ENCODE measurements around the gene BCL3.

BCL3 gene

DNA sequence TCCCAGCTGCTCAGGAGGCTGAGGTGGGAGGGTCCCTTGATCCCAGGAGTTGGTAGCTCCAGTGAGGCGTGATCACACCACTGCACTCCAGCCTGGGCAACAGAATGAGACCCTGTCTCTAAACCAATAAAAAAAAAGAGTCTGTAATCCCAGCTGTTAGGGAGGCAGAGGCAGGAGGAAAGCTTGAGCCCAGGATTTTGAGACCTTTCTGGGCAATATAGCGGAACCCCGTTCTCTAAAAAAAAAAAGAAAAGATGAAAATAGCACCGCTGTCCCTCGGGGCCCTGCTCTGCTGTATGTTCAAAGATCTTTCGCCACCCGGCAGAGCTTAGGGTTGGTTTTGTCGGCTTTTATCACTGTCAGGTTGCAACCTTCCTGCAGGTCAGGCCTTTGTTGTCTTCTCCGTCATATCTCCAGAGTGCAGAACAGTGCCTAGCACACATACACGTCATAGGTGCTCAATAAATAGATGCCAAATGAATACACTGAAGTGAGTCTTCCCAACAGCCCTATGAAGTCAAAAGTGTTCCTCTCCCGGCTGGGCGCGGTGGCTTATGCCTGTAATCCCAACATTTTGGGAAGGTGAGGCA is 47.0 kb downstream of the BCL3 start:
- DNase-seq: no peak

DNA sequence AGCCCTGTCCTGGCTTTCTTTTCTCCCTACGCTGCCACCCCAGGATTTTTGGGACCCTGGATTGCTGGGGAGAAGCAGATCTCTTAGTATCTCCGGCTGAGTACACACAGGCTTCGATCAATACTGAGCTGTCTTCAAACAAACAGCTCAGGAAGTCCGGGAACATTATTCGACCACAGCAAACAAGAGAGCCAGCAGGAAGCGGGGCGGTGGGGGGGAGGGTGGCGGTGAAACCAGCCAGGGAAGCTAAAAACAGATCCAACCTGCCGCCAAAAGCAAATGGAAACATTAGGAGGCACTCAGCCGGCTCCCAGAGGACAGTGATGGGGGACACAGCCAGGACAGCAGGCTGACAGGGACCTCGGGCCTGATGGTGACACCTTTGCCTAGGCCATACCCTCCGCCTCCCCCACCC is 48.2 kb downstream of the BCL3 start:
- no peak for DNase-seq

DNA sequence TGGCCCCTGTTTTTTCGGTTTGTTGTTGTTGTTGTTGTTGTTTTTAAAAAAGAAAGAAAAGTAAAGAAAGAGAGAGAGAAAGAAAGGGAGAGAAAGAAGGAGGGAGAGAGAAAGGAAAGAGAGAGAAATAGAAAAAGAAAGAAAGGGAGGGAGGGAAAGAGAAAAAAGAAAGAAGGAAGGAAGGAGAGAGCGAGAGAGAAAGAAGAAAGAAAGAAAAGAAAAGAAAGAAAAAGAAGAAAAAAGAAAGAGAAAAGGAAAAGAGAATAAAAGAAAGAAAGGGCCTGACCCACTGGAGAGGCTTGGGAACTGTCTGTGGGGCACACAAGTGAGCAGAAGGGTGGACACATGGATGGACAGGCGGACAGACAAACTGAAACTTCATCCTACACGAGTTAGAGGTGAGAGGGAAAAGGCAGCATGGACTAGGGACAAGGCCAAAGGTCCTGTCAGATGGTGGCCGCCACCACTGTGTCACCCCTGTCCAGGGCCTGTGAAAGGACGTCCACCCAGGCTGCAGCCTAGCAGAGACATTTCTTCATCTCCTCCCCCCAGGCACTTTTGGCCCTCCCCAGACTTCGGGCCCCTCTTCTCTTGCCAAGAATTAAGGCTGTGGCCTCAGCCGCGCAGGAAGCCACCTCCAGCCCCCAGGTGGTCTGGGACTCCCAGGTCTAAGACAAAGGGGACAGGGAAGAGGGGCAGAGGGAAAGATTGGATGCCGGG is 51.3 kb downstream of the BCL3 start:
- no peak for DNase-seq

DNA sequence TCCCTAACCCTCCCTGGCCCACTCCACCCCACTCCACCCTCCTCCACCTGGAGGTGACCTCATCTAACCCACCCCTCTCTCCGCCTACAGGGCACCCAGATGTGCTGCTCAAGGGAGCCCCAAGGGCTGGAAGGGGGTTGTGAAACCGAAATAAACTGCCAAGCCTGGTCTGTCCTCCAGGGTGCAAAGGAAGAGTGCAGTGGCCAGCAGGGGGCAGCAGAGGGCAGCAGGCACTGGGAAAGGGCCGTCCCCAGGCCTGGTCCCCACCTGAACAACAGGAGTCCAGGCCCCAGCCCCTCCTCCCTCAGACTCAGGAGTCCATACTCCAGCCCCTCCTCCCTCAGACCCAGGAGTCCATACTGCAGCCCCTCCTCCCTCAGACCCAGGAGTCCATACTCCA is 52.0 kb downstream of the BCL3 start:
- peak; percentile 74 for DNase-seq

DNA sequence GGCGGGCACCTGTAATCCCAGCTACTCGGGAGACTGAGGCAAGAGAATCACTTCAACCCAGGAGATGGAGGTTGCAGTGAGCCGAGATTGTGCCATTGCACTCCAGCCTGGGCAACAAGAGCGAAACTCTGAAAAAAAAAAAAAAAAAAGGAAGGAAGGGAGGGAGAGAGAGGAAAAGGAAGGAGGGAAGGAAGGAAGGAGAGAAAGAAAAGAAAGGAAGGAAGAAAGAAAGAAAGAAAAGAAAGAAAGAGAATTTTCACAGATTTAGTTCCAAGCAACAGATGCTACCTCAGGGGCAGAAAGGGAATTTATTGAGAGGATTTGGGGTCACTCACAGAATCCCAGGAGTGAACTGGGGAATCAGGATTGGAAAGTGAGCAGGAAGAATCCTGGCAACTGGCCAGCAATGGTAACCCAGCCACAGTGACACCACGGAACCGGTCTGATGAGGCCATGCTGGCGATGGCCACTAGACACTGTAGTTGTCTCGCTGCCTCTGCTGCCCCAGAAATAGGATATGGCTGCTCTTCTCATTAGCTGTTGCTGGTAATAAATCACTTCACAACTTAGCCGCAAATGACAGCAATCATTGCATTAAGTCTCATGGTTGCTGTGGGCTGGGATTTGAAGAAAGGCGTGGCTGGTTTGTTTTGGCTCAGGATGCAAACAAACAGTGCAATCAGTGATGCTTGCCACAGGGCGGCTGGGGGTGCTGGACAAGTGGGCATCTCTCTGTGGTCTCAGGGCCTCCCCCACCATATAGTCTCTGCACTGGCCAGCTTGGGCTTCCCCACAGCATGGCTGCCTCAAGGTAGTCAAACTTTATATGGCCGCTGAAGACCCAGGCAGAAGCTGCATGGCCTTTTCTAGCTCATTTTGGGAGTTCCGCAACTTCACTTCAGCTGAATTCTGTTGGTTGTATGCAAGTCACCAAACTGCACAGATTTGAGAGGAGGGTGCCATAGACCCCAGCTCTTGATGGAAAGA is 55.2 kb downstream of the BCL3 start:
- no peak for DNase-seq

DNA sequence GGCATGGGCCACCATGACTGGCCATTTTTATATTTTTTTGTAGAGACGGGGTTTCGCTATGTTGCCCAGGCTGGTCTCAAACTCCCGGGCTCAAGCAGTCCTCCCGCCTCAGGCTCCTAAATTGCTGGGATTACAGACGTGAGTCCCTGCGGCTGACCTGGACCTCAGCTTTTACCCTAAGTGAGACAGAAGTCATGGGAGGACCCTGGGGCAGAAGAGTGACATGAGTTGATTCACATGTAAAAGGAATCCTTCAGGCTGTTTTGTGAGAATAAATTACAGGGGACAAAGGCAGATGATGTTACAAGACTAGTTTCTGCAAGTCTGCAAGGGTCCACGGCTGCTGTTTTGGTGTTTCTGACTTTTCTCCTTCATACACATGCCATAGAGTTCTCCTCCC is 57.8 kb downstream of the BCL3 start:
- DNase-seq: no peak

DNA sequence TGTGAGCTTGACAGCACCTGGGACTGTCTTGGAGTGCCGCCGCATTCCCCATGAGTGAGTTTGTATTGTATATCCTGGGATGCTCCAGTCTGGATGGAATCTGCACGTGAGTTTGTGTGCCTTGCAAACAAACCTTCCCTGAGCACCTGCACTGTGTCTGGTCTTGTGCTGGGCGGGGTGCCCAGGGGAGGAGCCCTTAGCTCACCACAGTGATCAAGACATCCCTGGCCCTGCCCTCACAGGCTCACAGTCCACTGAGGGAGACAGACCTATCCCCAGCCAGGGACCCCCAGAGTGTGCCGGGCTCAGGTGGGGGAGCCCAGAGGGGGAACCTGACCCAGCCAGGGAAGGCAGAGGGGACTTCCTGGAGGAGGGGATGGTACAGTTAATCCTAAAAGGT is 58.7 kb downstream of the BCL3 start:
- no peak for DNase-seq

DNA sequence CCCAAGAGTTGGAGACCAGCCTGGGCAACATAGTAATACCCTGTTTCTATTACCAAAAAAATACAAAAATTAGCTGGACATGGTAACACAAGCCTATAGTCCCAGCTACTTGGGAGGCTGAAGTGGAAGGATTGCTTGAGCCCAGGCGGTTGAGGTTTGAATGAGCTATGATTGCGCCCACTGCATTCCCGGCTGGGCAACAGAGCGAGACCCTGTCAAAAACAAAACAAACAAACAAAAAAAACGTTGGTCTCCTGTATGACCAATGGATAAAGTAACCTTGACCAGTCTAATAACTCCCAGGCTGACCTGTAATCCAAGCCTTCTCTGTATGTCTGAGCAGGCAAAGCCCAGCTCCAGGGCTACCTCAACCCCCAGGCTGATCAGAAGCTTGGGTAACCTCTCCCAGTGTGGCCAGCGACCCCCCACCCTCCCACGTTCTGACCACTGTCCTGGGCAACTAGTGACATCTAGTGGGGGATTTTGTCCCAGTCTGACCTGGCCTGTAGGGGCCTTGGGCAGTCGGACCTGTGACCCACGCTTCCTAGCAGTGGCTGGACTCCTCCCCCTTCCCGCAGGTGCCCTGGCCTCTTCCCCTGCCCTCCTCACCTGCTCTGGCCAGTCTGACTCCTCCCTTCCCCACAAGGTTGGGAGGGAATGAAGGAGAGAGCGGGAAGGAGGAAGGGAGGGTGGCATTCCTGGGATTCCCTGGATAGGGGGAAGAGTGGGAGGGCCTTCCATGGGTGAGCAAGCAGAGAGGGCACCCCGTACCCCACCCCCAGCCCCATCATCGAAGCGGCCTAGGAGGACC is 59.3 kb downstream of the BCL3 start:
- DNase-seq: no peak

DNA sequence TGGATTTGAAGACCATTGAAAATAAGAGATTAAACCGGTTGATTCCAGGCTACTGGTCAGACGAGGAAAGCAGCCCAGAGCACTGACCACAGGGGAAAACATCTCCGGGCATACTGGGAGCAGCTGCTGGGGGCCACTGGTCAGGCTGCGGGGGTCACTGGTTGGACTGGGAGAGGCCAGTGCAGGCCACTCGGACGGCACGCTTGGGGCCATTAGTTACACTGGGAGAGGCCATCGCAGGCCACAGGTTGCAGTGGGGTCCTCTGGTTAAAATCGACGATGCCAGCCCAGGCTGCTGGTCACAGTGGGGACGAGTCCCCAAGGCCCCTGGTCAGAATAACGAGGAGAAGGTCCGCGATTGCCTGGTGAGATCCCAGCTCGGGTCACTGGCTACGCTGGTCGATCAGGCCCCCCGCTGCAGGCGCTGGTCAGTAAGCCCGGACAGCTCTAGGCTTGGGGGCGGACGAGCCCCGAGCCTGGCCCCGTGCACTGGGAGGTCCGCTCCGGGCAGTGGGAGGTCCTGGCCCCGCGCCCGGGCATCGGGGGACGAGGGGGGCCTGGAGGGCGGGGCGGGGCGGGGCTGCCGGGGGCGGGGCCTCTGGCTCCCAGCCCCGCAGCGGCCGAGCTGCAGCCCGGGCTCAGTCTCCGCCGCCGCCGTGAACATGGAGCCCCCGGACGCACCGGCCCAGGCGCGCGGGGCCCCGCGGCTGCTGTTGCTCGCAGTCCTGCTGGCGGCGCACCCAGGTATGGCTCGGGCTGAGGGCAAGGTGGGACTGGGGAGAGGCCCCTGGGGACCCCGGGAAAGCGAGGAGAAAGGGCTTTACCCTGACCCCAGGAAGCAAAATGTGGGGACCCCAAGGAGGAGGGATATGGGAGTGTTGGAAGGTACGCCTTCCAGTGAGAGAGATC is 60.2 kb downstream of the BCL3 start, which contains the start of gene BCAM:
Gene BCAM (plus strand): TSS at position 641 of the 909 bp plus-strand sequence. CDS start 22 bp downstream, at position 663.
- DNase-seq: no peak
